DMS53 treated with DMSO at 0.1 percent for 48 hours (cell line): Measurements from ENCODE around the gene DNAJC21.

ENCODE experiments used
- DNase-seq: peaks from one replicate; lab custom pipeline; 2025; ENCODE audit not compliant: unreplicated experiment; lab: John Stamatoyannopoulos, UW

DNAJC21 gene

DNA sequence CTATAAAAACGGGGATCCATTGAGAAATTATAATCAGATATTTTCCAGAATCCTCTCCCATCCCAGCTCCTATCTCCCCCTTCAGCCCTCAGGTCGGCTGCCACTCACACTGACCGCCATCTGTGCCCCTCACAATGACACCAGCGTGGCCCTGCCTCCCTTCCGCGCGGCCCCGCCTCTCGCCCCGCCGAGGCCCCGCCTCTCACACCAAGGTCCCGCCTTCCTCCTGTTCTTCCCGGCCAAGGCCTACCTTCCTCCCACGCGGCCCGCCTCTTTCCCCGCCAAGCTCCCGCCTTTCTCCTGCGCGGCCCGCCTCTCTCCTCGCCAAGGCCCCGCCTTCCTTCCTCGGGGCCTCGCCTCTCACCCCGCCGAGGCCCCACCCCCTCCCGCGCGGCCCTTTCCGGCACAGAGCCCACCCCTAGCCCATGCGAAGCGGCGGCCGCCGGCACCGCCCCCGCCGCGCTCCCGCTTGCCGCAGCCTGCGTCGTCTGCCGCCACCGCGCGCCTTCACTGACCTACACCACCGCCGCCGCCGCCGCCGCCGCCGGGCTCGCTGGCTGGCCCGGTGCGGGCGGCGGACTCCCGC, at the start of gene DNAJC21:
TSS of gene DNAJC21 (plus strand) at position 426 of the 586 bp plus-strand sequence. CDS start 261 bp downstream, outside the sequence.
- DNase-seq = peak; percentile 88

DNA sequence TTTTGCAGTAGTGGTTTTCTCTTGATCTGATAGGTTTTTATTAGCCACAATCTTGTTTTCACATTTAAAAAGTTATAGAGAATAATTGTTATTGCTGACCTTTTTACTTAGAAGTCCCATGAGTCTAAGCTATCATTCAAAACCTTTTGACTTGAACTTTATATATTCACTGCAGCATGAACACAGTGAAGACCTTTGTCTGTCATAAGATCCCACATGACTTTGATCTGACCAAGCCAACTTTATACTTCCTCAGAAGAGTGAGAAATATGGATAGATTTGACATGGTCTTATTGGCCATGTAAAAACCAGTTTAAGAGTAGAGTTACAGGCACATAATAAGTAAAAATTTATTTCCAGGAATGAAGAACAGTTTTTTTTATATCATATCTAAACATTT, 48.1 kb upstream of the DNAJC21 start:
- DNase-seq = no peak

DNA sequence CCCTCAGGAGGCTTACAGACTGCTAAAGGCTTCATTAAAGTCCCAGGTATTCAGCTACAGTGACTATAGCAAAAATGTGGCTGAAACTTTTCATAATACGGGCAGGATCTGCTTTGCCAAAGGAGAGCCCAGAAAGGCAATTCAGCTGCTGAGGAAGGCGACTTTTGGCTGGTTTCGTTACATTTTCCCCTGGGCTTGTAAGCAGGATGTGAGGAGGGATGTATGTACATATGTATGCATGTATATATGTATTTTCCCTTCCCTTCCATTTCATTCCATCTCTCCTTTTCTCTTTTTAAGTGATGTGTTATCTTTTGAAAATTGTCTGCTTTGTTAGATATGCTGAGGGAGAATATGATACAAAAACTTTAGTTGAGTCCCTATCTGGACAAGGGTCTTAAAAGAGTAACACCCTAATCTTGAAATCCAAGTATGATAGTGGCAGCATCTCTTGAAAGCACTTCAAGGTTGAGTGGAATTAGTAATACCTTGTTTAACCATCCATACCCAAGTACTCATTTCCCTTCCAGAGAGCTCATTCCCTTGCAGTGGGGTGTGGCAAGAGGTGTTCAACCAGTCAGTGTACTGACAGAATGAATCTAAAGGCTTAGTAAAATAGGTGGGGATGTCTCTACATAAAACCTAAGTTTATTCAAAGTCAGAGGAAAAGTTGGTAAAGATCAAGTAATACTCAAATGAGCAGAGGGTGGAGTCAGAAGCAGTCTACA, 42.8 kb upstream of the DNAJC21 start:
- DNase-seq = peak; percentile 35

DNA sequence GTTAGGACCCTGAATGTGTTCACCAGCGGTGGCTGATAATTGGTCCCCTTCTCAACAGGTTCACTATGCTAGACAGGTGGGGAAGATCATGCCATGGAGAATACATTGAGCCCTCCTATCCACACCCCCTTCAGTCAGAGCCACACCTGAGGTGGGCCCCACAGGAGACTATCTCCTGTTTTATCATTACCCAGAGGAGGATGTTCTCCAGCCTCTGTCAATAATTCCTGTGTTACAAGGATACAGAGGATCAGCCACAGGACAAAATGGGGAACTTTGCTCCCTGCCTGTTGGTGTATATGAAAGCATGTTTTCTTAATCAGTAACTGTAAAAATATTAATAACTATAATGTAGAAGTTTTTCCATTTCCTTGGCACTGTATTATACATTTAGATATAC, 40.0 kb upstream of the DNAJC21 start:
- DNase-seq = no peak

DNA sequence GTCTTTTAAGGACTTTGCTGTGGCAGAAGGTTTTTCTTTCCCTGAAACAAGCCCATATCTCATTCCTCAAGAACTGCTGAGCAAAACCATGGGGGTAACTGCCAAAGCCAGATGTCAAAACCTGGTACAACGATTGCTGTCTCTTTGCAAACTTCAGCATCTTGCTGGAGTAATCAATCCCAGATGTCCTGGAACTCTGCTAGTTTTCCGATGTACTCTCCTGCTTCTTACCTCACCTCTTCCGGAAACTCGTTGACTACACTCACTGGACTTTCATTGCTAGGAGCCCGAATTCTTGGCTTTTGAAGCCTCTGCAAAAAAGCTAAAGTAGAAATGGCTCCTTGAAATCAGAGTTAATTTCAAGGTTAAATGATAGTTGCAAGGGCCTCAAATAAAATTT, 37.4 kb upstream of the DNAJC21 start:
- no peak for DNase-seq

DNA sequence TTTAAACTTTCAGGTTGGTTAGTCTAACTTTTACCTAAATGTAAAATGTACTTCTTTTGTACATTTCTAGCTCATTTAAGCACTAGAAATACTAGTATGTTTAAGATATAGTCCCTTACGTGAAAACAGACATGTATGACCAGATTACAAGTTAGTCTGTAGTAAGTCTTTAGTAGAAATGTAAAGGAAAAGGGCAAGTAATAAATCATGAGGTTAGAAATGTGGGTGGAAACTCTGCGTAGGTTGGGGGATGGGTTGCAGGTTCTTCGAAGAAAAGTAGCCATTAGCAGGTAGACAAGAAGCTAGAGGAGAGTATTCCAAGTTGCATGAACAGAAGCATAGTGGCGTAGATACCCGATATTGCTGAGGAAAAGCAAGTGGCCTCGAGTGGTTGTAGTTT, 36.9 kb upstream of the DNAJC21 start:
- no peak for DNase-seq

DNA sequence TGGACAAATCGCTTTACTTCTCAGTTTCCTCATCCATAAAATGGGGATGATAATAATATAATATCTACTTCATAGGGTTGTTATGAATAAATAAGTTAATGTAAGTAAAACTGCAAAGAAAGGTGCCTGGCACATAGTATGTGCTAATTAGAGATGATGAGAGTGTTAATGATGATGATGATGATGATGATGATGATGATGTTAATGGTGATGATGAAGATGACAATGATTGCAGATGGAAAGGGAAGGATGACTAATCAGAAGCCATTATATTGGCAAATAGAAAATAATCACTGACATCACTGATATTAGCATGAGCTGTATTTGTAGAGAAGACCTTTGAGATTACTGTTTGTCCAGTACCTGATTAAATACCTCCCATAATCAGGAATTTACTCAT, 34.6 kb upstream of the DNAJC21 start:
- no peak for DNase-seq

DNA sequence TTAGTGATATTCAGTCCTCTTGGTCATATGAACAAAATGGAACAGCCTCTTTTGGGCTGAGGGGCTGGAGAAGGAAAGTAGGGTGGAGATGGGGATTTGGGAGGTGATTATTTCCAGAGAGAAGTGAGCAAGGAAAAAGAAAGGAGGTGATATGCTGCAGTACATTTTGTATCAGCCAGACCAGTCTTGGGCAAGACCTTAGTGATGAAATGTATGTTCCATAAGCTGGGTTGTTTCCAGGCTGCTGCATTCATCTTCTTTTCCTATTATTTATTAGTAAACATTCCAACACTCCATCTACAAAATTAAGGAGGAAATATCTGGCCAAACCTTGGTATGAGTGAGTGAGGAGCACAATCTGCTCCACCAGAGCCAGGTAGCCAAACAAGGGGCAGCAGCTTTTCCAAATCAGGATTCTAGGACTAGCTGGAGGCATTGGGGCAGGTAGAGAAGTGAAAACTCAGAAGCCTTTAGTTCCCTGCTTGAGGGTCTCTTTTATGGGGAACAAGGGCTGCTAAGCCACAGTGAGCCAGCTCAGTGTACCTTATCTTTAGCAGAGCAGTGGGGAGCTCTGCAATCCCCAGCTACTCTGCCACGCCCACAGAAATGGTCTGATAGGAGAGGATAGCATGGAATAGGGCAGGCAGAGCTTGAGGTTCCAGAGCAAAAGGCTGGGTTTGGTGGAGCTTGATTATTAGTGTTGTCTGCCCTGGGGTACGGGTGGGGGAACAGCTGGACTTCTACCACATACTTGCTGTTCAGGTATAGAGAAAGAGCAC, 33.5 kb upstream of the DNAJC21 start:
- no peak for DNase-seq

DNA sequence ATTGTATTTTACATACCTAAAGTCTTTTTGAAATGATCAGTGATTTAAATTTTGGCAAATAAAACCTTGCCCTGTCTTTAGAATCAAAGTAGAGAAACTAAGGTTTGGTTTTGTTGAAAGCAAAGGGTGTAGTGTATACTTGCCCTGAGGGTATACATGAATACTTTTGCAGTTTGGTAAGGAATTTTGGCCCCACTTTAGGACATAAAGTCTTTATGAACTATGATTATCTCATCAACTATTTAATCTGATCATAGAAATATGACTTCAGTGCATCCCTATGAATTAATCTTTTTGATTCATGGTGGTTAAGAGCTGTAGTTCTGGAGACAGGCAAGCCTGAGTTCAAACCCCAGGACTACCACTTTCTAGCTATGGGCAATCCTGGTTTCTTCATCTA, 31.7 kb upstream of the DNAJC21 start:
- DNase-seq = no peak

DNA sequence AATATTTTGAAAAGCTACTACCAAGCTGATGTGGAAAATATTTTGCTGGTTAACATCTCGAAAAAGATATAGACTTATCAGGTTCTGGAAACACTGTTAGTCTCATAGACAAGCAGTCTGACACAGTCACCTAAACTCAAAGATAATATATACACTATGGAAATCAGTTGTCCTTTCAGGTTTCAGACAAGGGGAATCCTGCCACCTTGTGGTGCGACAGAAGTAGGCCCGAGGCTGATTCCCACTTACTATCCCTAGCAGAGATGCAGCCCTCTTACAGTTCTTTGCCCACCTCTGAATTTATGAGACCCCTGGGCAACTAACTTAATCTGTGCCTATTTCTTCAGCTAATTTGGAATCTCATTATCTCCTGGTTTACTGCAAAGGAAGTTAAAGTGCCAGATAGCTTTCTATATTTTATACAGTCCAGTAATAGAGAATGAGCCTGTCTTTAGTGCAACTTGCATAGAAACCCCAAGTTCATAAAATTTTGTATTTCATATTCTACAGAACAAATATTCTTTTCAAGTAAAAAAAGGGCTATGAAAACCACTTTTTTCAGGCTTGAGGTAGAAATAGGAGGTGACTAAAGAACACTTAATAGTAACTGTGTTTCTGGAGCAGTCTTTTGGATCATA, 31.0 kb upstream of the DNAJC21 start:
- peak; percentile 71 for DNase-seq

DNA sequence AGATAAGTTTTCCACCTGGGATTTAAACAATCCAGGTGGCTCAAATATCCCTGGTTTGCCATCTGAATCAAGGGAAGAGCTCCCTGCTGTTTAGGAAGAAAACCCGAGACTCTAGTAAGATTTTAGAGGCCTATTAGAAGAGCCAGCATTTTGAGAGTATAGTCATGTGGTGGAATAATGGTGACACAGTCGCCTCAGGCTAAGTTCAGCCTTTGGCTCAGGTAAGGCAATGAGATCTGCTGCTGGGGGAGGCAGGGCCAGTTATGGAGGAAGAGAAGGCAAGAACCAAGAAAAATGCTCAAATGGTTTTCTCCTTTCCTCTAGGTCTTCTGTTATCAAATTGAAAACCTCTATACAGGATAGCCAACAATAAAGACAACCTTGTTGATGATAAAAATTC, 30.3 kb upstream of the DNAJC21 start:
- DNase-seq = no peak

DNA sequence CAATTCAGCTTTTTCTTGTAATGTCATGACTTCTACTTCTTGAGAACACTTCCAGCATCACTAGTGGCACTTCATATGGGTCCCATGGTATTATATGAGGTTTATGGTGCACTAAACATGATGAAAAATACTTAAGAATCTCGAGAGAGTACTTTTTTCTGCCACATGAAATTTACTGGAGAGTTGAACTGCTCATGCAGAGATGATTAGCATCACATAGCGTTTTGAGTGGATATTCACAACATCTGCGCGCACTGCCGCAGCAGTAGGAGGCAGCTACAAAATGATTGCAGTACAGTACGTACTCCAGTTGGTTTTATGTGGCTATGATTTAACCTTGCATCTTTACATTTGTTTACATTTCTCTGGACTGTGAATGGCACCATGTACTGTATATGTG, 28.7 kb upstream of the DNAJC21 start:
- no peak for DNase-seq

DNA sequence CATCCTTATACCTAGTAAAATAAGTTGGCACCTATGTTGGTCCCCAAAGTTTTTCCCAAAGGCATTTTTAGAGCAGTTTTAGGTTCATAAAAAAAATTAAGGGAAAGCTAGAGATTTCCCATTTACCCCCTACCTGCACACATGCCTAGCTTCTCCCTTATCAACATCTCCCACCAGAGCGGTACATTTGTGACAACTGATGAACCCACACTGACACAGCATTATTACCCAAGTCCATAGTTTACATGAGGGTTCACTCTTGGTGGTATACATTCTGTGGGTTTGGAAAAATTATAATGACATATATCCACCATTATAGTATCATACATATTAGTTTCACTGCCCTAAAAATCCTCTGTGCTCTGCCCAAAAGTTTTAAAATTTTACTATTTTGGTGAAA, 26.1 kb upstream of the DNAJC21 start:
- DNase-seq = no peak

DNA sequence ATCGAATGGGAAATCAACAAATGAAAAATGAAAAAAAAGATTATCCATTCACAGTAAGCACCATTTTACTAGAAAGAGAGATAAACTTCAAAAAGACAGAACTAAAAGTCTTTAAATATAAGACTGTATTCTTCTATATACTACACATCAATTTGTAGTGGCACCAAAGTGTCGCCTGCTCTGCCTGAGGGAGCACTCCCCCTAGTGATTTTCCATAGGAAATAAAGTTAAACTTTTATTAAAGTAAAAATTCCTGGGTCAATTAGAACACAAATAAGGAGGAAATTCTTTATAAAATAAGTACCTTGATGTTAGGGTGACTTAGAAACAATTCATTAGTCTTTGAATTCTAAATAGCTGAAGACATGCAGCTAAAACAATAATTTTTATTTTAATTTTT, 23.8 kb upstream of the DNAJC21 start:
- no peak for DNase-seq

DNA sequence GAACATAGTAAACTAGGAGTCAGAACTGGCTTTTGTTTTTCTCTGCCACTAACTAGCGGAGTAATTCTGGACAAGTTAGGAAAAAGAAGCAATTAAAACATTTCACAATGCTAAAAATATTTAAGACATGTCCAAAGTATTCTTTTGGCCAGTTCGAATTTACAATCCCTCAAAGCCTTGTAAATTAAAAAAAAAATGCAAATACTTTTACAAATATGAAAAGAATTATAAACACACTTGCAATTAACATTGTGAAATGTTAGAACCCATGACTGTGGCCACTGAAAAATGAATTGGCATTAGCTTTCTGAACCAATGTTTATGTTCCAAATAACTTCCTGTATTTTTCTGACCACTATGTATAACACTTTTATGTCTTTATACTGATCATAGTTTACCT, 16.3 kb upstream of the DNAJC21 start:
- DNase-seq = no peak

DNA sequence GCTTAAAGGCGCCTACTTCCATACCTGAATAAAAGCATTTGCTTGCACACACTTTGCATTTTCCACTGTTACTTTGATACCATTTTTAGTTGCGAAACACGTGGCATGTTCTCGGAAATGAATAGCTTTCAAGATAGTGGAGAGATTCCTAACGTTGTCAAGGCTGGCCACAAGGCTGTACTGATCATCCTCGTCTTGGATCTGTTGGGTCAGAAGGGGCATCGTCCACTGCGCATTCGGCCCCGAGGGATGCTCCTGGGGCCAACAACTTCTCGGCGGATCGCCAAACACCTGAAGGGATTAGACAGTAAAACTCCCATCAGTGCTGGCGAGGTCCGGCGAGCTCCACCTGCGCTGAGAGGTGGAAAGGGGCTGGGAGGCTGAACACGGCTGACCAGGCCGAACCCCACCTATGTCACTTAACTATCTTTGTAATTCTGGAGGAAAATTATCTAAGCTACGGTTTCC, 14.7 kb upstream of the DNAJC21 start:
- no peak for DNase-seq

DNA sequence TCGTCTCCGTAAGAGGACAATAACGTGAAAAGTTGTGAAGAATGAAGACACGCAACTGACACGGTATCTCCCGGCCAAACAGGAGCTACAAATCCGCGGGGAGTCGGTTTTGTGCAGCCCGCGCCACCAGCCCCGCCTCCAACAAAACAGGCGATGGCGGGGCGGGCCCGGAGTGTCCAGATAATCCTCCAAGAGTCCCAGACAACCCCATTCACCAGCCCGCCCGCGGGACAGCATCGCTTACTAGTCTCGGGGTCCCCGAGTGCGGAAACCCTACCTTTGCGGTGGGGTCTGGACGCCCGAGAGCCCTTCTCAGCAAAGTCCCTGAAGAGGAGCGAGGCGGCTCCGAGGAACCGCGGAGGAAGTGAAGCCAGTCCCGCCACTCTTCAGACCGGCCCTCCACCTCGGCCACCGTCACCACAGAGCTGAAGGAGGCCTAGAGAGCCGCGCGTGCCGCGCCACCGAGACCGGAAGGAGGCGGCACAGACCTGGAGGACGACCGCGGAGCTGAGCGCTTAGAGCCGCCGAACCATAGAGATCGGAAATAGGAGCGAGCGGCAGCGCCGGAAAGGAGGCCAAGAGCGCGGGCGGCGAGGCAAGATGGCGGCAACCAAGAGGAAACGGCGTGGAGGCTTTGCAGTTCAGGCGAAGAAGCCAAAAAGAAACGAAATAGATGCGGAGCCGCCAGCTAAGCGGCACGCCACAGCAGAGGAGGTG, 14.1 kb upstream of the DNAJC21 start, which contains the start of the genes BRIX1 and RAD1:
TSS of gene BRIX1 (plus strand) at position 573 of the 717 bp plus-strand sequence. CDS start at position 601, 28 bp downstream.
TSS of gene RAD1 (minus strand) at position 366 of the 717 bp plus-strand sequence. CDS start 612 bp downstream, outside the sequence.
- peak; percentile 92 for DNase-seq

DNA sequence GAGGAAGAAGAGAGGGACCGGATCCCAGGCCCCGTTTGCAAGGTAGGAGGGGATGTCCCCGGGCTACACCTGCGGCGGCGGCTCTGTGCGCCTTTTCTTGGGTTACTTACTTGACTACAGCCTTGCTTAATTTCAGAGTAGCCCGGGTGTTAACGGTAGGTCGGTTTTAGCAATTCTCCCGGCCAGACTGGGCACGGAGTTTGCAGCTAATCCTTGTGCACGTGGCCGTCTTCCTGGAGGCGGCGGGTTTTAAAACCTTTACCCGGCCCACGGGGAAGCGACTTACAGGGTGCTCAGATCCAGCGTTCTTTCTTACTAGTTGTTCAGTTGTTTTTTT, 13.5 kb upstream of the DNAJC21 start:
- no peak for DNase-seq

DNA sequence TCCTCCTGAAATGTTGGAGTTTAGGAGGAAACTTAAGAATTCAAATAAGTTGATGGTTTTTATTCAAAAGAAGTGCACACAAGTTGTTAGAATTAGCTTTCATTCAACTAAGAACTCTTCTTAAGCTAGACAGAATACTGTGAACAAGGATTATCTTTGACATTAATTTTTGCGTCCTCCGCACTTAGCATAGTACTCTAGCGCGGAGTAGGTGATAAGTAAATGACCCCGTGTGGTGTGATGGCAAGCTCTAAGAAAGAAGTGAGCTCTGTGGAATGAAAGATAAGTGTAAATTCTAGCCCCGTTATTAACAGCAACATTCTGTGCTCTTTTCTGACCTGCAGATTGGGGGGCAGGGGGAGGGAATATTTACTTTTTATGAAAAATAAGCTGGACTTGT, 12.8 kb upstream of the DNAJC21 start:
- DNase-seq = no peak

DNA sequence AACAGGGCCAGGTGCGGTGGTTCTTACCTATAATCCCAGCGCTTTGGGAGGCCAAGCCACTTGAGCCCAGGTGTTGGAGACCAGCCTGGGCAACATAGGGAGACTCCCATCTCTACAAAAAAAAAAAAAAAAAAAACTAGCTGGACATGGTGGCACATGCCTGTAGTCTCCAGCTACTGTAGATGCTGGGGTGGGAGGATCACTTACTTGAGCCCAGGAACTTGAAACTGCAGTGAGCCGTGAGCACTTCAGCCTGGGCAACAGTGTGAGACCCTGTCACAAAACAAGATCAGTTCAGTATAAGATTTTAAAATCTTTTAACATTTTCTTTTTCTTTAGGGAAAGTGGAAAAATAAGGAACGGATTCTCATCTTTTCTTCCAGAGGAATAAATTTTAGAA, 11.3 kb upstream of the DNAJC21 start:
- peak; percentile 67 for DNase-seq

DNA sequence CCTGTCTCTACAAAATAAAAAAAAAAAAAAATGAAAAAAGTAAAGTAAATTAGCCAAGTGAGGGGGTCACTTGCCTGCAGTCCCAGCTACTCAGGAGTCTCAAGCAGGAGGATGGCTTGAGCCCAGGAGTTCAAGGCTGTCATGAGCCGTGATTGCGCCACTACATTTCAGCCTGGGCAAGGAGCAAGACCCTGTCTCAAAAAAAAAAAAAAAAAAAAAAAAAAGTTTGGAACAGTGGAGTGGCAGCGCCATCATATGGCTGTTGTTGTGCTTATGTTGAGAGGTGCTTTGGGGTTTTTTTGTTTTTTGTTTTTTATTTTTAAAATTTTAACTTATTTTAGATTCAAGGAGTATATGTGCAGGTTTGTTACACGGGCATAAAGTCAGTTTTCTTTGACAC, 10.3 kb upstream of the DNAJC21 start:
- no peak for DNase-seq
